Caki2 (cell line): Measurements from ENCODE around the gene IL1R2. TPM values are rescaled to one million over a fixed set of nuclear protein-coding genes. Genes with fewer than 3 reads are reported as not detected.
"Not testable (repeated sequence)": the region's sequence is repeated elsewhere in the genome, so short reads cannot be mapped to it uniquely, and the experiment has no call there.

Experiments
- DNase-seq: peaks from one replicate; pipeline ENCODE4 v3.0.0-alpha.2; 2015; ENCODE audit warnings: low read depth
- in situ Hi-C: cut with HindIII; loops from 2 replicates; pipeline ENCODE4 v1.10.0; 2016; ENCODE audit warnings: low sequenced_read_pairs, low pct_unique_long_range_greater_than_20kb, mixed read lengths
- total RNA-seq: library from RNA; depleted of rRNA; stranded (reverse); fragments of >200 nt; shearing (Covaris generic); gene quantifications from 2 replicates; pipeline ENCODE4 v1.2.3, GENCODE V29; 2014; ENCODE audit warnings: low replicate concordance

The IL1R2 gene
- total RNA-seq, 1 experiment from 2014 or later: 3.2 TPM

DNA sequence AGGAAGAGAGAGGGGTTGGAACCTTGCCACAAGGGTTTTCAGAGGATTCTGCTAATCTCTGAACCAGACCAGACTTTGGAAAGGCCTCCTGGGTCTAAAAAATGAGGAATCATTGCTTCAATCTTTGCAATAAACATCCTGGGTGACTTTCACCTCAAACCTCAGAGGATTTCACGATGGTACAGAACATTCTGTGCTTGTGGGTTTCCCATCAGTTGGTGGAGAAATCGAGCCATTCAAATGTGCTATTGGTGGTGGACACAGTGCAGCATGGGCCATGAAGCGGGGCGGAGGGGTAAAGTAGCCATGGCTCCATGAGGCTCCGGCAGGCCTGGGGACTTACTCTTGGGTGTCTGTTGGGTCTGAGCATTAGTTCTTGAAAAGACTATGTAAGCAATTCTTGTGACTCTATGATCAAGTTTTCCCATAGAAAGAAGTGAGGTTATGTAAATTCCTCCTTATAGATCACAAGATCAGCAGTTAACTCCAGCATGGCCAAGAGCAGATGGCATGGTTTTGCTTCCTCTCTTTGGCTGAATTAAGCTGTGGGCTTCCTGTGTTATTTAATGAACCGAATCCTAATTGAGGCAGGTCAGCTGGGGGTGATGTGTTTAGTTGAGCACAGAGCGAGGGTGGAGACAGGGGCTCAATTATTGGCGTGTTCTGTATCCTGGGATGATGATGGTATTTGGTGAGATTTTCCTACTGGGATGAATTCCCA lies 1.9 kb upstream of the IL1R2 start:
- DNase-seq: no peak
- in situ Hi-C loops: no loop called here

GRCh38 chr2:101993772-101994171 lies 2.0 kb downstream of the IL1R2 start:
- in situ Hi-C loops: no loop called here
- DNase-seq: no peak

DNA sequence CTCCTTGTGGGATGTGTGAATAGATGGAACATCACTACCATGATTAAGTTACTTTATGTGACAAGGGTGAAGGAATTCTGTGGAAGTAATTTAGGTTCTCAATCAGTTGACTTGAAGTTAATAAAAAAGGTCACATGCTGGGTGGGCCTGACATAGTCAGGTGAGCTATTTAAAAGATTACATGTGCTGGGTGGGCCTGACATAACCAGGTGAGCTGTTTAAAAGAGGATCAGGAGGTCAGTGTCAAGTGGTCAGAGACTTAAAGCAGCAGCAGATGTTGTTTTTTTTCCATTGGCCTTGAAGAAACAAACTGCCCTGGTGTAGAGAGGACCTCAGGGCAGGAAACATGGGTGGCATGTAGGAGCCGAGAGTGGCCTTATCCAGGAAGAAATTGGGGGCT lies 3.3 kb downstream of the IL1R2 start:
- no peak for DNase-seq
- in situ Hi-C loops: no loop called here

- in situ Hi-C loops: no loop called here
- no peak for DNase-seq
Measured at GRCh38 chr2:101995804-101996203, 4.0 kb downstream of the IL1R2 start.

- in situ Hi-C loops: no loop called here
- DNase-seq: no peak
Measured at GRCh38 chr2:101998556-101998895, 6.8 kb downstream of the IL1R2 start.

- DNase-seq: peak; percentile 66
- in situ Hi-C loops: no loop called here
Measured at GRCh38 chr2:101998896-101999789, 7.4 kb downstream of the IL1R2 start.

DNA sequence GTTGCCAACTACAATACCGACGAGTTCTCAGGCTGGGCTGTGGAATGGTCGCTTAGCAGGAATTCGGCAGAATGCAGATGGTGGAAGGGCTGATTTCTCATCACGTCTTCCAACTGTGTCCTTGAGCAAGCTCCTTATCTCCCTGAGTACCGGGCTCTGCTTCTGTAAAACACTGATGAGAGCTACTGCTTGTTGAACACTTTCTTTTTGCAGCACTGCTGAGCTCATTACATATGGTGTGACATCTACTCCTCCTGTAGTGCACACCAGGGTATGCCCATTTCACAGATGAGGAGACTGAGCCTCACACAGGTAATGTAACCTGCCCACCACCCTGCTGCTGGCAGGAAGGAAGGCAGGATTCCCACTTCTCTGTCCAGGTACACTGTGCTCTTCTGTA lies 8.3 kb downstream of the IL1R2 start:
- no peak for DNase-seq
- in situ Hi-C loops: no loop called here

- no peak for DNase-seq
- in situ Hi-C loops: no loop called here
Measured at GRCh38 chr2:102000813-102001766, 9.3 kb downstream of the IL1R2 start.

DNA sequence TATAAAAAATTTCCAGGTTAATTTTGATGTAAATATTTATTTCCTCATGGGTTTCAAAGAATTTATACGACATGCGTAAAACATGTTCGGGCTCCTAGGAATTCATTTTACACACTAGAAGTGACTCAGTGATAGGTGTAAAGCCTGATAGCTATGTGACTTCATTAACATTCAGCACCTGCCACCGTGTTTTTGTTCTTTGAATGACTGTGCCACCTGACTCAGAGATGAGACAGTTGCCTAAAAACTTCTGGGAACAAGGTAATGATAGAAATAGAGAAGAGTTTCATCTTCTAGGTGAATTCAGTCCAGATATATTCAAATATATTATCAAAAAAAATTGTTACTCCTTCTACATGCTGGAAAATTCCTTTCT lies 10.0 kb downstream of the IL1R2 start:
- no peak for DNase-seq
- in situ Hi-C loops: no loop called here

DNA sequence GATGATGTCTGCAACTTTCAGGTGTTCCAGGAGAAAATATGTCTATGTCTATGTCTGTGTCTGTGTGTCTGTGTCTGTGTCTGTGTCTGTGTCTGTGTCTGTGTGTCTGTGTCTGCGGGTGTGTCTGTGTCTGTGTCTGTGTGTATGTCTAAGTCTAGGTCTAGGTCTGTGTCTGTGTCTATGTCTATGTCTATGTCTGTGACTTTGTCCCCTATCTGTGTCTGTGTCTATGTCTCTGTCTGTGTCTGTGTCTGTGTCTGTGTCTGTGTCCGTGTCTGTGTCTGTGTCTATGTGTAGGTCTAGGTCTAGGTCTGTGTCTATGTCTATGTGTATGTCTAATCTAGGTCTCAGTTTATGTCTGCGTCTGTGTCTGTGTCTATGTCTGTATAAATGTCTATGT lies 10.5 kb downstream of the IL1R2 start:
- in situ Hi-C loops: no loop called here
- DNase-seq: no peak

- DNase-seq, in situ Hi-C loops: not testable (repeated sequence)
Measured at GRCh38 chr2:102002909-102003308, 11.1 kb downstream of the IL1R2 start.

DNA sequence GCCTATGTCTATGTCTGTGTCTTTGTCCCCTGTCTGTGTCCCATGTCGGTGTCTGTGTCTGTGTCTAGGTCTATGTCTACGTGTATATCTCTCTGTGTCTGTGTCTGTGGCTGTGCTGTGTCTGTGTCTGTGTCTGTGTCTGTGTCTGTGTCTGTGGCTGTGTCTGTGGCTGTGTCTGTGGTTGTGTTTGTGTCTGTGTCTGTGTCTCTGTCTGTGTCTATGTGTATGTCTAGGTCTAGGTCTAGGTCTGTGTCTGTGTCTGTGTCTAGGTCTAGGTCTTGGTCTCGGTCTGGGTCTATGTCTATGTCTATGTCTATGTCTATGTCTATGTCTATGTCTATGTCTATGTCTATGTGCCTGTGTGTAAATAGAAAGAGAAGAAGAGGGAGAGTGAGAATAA lies 11.9 kb downstream of the IL1R2 start:
- DNase-seq: no peak
- in situ Hi-C loops: no loop called here

GRCh38 chr2:102004581-102004980 lies 12.8 kb downstream of the IL1R2 start:
- in situ Hi-C loops: no loop called here
- DNase-seq: no peak

DNA sequence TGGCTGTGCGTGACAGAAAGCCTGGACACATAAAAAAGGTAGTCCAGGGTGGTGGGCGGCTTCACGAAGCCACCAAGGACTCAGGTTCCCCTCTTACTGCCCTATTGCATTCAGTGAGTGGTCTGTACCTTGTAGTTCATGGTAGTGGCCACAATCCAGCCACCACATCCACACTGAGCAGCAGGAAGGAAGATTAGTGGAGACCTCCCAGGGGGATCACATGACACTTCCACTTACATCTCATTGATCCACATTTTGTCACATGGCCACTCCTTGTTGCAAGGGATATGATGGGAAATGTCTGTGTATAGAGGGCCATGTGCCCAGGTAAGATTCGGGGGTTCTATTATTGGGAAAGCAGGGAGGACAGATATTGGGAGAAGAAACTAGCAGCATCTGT lies 13.7 kb downstream of the IL1R2 start:
- in situ Hi-C loops: no loop called here
- DNase-seq: no peak

- no peak for DNase-seq
- in situ Hi-C loops: no loop called here
Measured at GRCh38 chr2:102005989-102006885, 14.5 kb downstream of the IL1R2 start.

DNA sequence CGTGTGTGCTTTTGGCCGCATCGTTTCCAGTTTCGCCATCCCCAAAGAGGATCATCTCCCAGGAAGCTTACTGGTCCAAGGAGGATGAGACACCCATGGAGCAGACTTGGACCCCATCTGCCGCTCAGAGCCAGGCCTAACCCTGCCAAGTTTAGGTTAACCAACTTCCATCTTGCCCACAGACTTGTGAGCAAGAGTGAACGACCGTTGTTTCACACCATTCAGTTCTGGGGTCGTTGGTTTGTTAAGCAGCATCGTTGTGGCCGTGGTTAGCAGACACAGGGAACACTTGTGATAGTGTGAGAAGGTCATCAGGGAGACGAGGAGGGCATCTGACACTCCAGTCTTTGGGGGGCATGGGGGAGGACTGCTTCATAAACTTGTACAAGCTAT lies 15.1 kb downstream of the IL1R2 start:
- DNase-seq: no peak
- in situ Hi-C loops: no loop called here

- in situ Hi-C loops: no loop called here
- DNase-seq: no peak
Measured at GRCh38 chr2:102008490-102008889, 16.7 kb downstream of the IL1R2 start.

- in situ Hi-C loops: no loop called here
- DNase-seq: no peak
Measured at GRCh38 chr2:102009557-102009956, 17.8 kb downstream of the IL1R2 start.
